Keratinocyte (primary cell): Measurements from ENCODE around the gene KIF16B.

Experiments used
- CTCF ChIP-seq, 3 experiments: IDR thresholded peaks in 1 of 3; conservative IDR thresholded peaks in 1 of 3; optimal IDR thresholded peaks in 1 of 3; 2 replicates in 2 of 3; 3 replicates in 1 of 3; pipeline versions ENCODE3 to v1.5.1; 2011; ENCODE audit warnings: low read length in 3 of 3, mild to moderate bottlenecking in 3 of 3, moderate library complexity in 2 of 3, control low read depth in 1 of 3, inconsistent platforms in 1 of 3; ENCODE audit not compliant: insufficient read depth in 2 of 3; ENCODE audit errors: extremely low read depth in 1 of 3
- EZH2 ChIP-seq: IDR thresholded peaks from one replicate; pipeline ENCODE4 v1.6.1; 2012; ENCODE audit warnings: inconsistent platforms, mild to moderate bottlenecking, low read length, moderate library complexity

DNA sequence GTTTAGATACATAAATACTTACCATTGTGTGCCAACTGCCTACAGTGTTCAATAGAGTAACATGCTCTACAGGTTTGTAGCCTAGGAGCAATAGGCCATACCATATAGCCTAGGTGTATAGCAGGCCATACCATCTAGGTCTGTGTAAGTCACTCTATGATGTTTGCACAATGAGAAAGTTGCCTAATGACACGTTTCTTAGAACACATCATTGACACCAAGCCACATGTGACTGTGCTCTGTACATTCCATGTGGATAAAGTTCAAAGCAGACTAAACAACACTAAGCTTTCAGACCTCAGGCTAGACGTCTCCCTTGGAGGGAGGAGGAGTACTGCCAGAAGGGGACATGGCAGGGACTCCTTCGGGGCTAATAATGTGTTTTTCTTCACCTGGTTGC is 93.6 kb downstream of the KIF16B start:
- TF ChIP-seq EZH2 (no peak), CTCF (optimal IDR thresholded peaks at IDR 0.05 in 1 of 3, IDR thresholded peaks at IDR 0.05 in 1 of 3, conservative IDR thresholded peaks at IDR 0.05 in 1 of 3; ENCODE audit: extremely low read depth in 1 of 3, insufficient read depth in 2 of 3, low read length in 3 of 3) (no peak)
